SH-SY5Y (cell line): ENCODE measurements around the gene NR3C2.

Experiments used
- GATA2 ChIP-seq: IDR thresholded peaks from 2 replicates; pipeline ENCODE4 v1.6.1; 2011; ENCODE audit warnings: mild to moderate bottlenecking, low read depth, low read length
- GATA3 ChIP-seq: IDR thresholded peaks from 2 replicates; pipeline ENCODE4 v1.6.1; 2011; ENCODE audit warnings: low read depth, mild to moderate bottlenecking, low read length, moderate library complexity

DNA sequence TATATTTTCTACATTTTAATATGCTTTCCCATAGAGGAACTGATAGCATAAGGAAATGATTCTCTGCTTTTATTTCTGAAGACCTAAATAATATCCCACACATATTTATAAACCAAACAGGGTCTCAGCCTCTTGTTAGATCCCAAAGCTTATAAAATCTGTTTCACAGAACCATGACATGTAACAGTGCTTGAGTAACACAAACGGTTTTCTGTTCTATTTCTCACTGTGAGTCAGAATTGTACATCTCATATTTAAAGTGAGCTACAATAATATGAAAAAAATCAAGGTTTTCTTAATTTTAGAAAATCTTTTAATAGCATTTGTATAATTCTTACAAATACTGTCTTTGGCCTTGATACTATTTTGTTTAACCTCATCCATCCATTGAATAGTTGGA lies 51.2 kb downstream of the NR3C2 start:
- TF ChIP-seq GATA3 (no peak), GATA2 (no peak)
